Keratinocyte (primary cell): ENCODE data around the gene TMEM120B.

Experiments
- CTCF ChIP-seq, 3 experiments: IDR thresholded peaks in 1 of 3; conservative IDR thresholded peaks in 1 of 3; optimal IDR thresholded peaks in 1 of 3; 2 replicates in 2 of 3; 3 replicates in 1 of 3; pipeline versions ENCODE3 to v1.5.1; 2011; ENCODE audit warnings: low read length in 3 of 3, mild to moderate bottlenecking in 3 of 3, moderate library complexity in 2 of 3, control low read depth in 1 of 3, inconsistent platforms in 1 of 3; ENCODE audit not compliant: insufficient read depth in 2 of 3; ENCODE audit errors: extremely low read depth in 1 of 3
- EZH2 ChIP-seq: IDR thresholded peaks from one replicate; pipeline ENCODE4 v1.6.1; 2012; ENCODE audit warnings: inconsistent platforms, mild to moderate bottlenecking, low read length, moderate library complexity

DNA sequence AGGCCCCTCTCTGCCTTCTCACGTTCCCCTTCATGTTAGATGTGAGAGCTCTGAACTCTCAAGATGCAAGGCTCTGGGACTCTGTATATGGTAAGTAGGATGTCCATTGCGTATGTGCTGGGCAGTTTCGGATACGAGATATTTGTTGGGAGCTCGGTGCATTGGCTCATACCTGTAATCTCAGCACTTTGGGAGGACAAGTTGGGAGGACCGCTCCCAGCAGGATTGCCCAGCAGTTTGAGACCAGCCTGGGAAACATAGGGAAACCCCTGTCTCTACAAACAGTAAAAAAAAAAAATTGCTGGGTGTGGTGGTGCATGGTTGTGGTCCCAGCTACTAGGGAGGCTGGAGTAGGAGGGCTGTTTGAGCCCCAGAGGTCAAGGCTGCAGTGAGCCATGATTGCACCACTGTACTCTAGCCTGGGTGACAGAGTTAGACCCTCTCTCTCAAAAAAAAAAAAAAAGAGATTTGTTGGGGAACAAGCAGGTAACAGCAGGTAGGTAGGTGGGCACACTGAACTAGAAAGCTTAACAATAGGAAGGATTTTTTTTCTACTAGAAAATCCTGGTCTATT, 3.4 kb downstream of the TMEM120B start:
- TF ChIP-seq CTCF (optimal IDR thresholded peaks at IDR 0.05 in 1 of 3, IDR thresholded peaks at IDR 0.05 in 1 of 3, conservative IDR thresholded peaks at IDR 0.05 in 1 of 3; ENCODE audit: extremely low read depth in 1 of 3, insufficient read depth in 2 of 3, low read length in 3 of 3) (no peak), EZH2 (no peak)
